ENCODE measurements around the gene LRRC53. TPM values are rescaled to one million over a fixed set of nuclear protein-coding genes. Genes with fewer than 3 reads are reported as not detected.

The LRRC53 gene
- polyA plus RNA-seq, 1 of the 3 experiments (the other 2 are of a cell fraction), result not detected

GRCh38 chr1:74486036-74486435 is 26.4 kb downstream of the LRRC53 start:
- H3K79me2 ChIP-seq (ENCODE audit: insufficient read depth), result no peaks in the 10 kb centered on the region
- DNase-seq, result no peak
- no peaks in the 10 kb centered on the region for H3F3A ChIP-seq (replicated peaks; ENCODE audit: insufficient read depth)
- H4K20me1 ChIP-seq (ENCODE audit: insufficient read depth), result no peaks in the 10 kb centered on the region
- TF ChIP-seq, protein P1, sequence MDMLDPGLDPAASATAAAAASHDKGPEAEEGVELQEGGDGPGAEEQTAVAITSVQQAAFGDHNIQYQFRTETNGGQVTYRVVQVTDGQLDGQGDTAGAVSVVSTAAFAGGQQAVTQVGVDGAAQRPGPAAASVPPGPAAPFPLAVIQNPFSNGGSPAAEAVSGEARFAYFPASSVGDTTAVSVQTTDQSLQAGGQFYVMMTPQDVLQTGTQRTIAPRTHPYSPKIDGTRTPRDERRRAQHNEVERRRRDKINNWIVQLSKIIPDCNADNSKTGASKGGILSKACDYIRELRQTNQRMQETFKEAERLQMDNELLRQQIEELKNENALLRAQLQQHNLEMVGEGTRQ (IDR thresholded peaks at IDR 0.05; ENCODE audit: borderline replicate concordance, low read depth, low read length), result no peak
- no peak for TF ChIP-seq RCOR1 (IDR thresholded peaks at IDR 0.05; ENCODE audit: low read length)
- TF ChIP-seq MXI1 (IDR thresholded peaks at IDR 0.05; ENCODE audit: low read depth, low read length), result no peak
- no peak for TF ChIP-seq FOSL2 (IDR thresholded peaks at IDR 0.05; ENCODE audit: borderline replicate concordance, low read depth)
- no peak for TF ChIP-seq CHD2 (IDR thresholded peaks at IDR 0.05; ENCODE audit: low read length, partially characterized antibody)
- TF ChIP-seq NRF1 (IDR thresholded peaks at IDR 0.05; ENCODE audit: low read depth, low read length), result no peak
- no peak for TF ChIP-seq EZH2phosphoT487 (IDR thresholded peaks at IDR 0.05; ENCODE audit: borderline replicate concordance, low read depth)
- no peak for TF ChIP-seq GATA2 (CRISPR knock-in tag; IDR thresholded peaks at IDR 0.05)
- no peak for TF ChIP-seq USF1 (IDR thresholded peaks at IDR 0.05; ENCODE audit: borderline replicate concordance, low read depth)
- CTCF ChIA-PET, result interaction anchor here (1.4 to 4.5 kb wide), 3 partner anchors 17 to 20 kb away, joined by 3 to 18 read pairs (median 11); no protein-coding TSS in a partner anchor
- no peaks in the 10 kb centered on the region for H3K27me3 ChIP-seq (ENCODE audit: insufficient read depth)
- H3K4me3 ChIP-seq (ENCODE audit: low read depth in 2 of 2, low read length in 1 of 2), result no peak overlapping the region
- no peaks in the 10 kb centered on the region for H3K4me1 ChIP-seq (ENCODE audit: control insufficient read depth in 1 of 2, insufficient read depth in 2 of 2, low read depth in 1 of 2, low read length in 1 of 2)
- H3K9ac ChIP-seq, result no peak overlapping the region
- no peaks in the 10 kb centered on the region for H3K9me2 ChIP-seq
- no peaks in the 10 kb centered on the region for H3K9me3 ChIP-seq
- H2AFZ ChIP-seq (ENCODE audit: low read depth), result no peak overlapping the region
- H3K4me2 ChIP-seq, result no peak overlapping the region
- no peak overlapping the region for H3K27ac ChIP-seq (ENCODE audit: low read depth in 2 of 2, low read length in 1 of 2)
- no peaks in the 10 kb centered on the region for H3K36me3 ChIP-seq (replicated peaks in 1 of 2; ENCODE audit: control insufficient read depth in 1 of 2, insufficient read depth in 2 of 2, low read length in 1 of 2)
- POLR2A ChIA-PET, result no interaction called here
- WGBS (ENCODE audit: low lambda C conversion rate), result 13% methylated on average over 1 of the region's 1 CpG

GRCh38 chr1:74485622-74486021 is 26.8 kb downstream of the LRRC53 start:
- Histone ChIP-seq H3K36me3 (replicated peaks in 1 of 2; ENCODE audit: control insufficient read depth in 1 of 2, insufficient read depth in 2 of 2, low read length in 1 of 2) (no peaks in the 10 kb centered on the region), H3K79me2 (ENCODE audit: insufficient read depth) (no peaks in the 10 kb centered on the region), H3K4me3 (ENCODE audit: low read depth in 2 of 2, low read length in 1 of 2) (no peak overlapping the region), H2AFZ (ENCODE audit: low read depth) (no peak overlapping the region), H3K4me1 (ENCODE audit: control insufficient read depth in 1 of 2, insufficient read depth in 2 of 2, low read depth in 1 of 2, low read length in 1 of 2) (no peaks in the 10 kb centered on the region), H3K4me2 (no peak overlapping the region), H3K9me3 (no peaks in the 10 kb centered on the region), H3F3A (replicated peaks; ENCODE audit: insufficient read depth) (no peaks in the 10 kb centered on the region), H3K27me3 (ENCODE audit: insufficient read depth) (no peaks in the 10 kb centered on the region), H3K9ac (no peak overlapping the region), H3K9me2 (no peaks in the 10 kb centered on the region), H4K20me1 (ENCODE audit: insufficient read depth) (no peaks in the 10 kb centered on the region), H3K27ac (ENCODE audit: low read depth in 2 of 2, low read length in 1 of 2) (no peak overlapping the region)
- TF ChIP-seq RCOR1 (IDR thresholded peaks at IDR 0.05; ENCODE audit: low read length) (no peak), EP300 (IDR thresholded peaks at IDR 0.05; ENCODE audit: borderline replicate concordance in 1 of 2, low read depth in 1 of 2, low read length in 1 of 2) (no peak), TCF12 (IDR thresholded peaks at IDR 0.05) (no peak), FOXM1 (IDR thresholded peaks at IDR 0.05; ENCODE audit: low read depth) (no peak), GABPA (IDR thresholded peaks at IDR 0.05; ENCODE audit: low read depth) (no peak), RFX5 (IDR thresholded peaks at IDR 0.05; ENCODE audit: low read length) (no peak), FOSL2 (IDR thresholded peaks at IDR 0.05; ENCODE audit: borderline replicate concordance, low read depth) (no peak), MEF2A (IDR thresholded peaks at IDR 0.05; ENCODE audit: borderline replicate concordance, low read depth) (no peak), USF1 (IDR thresholded peaks at IDR 0.05; ENCODE audit: borderline replicate concordance, low read depth) (no peak), RAD21 (IDR thresholded peaks at IDR 0.05; ENCODE audit: low read length) (no peak), TAF1 (IDR thresholded peaks at IDR 0.05; ENCODE audit: borderline replicate concordance, low read depth, low read length) (no peak), REST (IDR thresholded peaks at IDR 0.05; ENCODE audit: low read depth, low read length) (no peak), FOXJ3 (CRISPR knock-in tag; IDR thresholded peaks at IDR 0.05) (no peak), CHD2 (IDR thresholded peaks at IDR 0.05; ENCODE audit: low read length, partially characterized antibody) (no peak), JUND (IDR thresholded peaks at IDR 0.05) (no peak), POLR2AphosphoS5 (IDR thresholded peaks at IDR 0.05; ENCODE audit: low read depth, low read length) (no peak), GATA2 (CRISPR knock-in tag; IDR thresholded peaks at IDR 0.05) (no peak), YY1 (IDR thresholded peaks at IDR 0.05; ENCODE audit: low read depth) (no peak), RXRA (IDR thresholded peaks at IDR 0.05; ENCODE audit: borderline replicate concordance, low read depth) (no peak)
- no peak for DNase-seq
- POLR2A ChIA-PET, result no interaction called here
- 76% methylated on average over 3 of the region's 3 CpGs for WGBS (ENCODE audit: low lambda C conversion rate)
- CTCF ChIA-PET, result interaction anchor here (1.4 to 4.5 kb wide), 2 partner anchors 17 to 20 kb away, joined by 3 to 18 read pairs; no protein-coding TSS in a partner anchor
